Measurements from ENCODE around the gene PTPRD.

DNA sequence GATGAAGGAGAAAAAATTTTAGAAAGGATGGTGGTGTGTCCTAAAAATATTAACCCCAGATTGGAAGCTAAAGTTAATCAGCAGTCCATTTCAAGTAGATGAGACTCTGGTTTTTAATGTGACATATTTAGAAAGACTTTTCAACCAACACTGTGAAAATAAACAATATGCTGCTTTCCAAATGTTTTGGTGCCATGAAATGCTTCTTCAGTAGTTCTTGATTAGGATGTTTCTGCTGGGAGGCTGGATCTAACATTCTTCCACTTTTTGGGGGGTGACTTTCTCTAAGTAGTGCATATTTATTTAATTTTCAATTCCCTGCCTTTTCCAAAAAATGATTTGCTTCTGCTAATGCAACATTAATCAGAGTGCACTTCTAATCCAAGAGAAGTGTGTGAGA is 2219.9 kb downstream of the PTPRD start:
- TF ChIP-seq, protein P1, sequence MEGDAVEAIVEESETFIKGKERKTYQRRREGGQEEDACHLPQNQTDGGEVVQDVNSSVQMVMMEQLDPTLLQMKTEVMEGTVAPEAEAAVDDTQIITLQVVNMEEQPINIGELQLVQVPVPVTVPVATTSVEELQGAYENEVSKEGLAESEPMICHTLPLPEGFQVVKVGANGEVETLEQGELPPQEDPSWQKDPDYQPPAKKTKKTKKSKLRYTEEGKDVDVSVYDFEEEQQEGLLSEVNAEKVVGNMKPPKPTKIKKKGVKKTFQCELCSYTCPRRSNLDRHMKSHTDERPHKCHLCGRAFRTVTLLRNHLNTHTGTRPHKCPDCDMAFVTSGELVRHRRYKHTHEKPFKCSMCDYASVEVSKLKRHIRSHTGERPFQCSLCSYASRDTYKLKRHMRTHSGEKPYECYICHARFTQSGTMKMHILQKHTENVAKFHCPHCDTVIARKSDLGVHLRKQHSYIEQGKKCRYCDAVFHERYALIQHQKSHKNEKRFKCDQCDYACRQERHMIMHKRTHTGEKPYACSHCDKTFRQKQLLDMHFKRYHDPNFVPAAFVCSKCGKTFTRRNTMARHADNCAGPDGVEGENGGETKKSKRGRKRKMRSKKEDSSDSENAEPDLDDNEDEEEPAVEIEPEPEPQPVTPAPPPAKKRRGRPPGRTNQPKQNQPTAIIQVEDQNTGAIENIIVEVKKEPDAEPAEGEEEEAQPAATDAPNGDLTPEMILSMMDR (IDR thresholded peaks at IDR 0.05): no peak
- TF ChIP-seq POLR2A (IDR thresholded peaks at IDR 0.05): no peak
